K562 (cell line): ENCODE data around the gene ACTN4. TPM values are rescaled to one million over a fixed set of nuclear protein-coding genes. Genes with fewer than 3 reads are reported as not detected.
A peak's percentile ranks its signal among the peaks of the same experiment; 100 is the strongest.

Experiments
- ATF4 ChIP-seq: fragments of 450-650 bp; formaldehyde crosslinking; IDR thresholded peaks from 2 replicates; pipeline ENCODE4 v1.4.0; 2022; ENCODE audit warnings: mild to moderate bottlenecking, moderate library complexity
- BCL6 ChIP-seq: fragments of 250-450 bp; sonication (Bioruptor Pico); IDR thresholded peaks from 2 replicates; pipeline ENCODE4 v1.4.0; 2020
- BRF1 ChIP-seq: IDR thresholded peaks from 3 replicates; pipeline ENCODE4 v1.6.1; 2011; ENCODE audit warnings: borderline replicate concordance, mild to moderate bottlenecking; ENCODE audit not compliant: insufficient read length; ENCODE audit errors: extremely low read depth
- CREM ChIP-seq: IDR thresholded peaks from 2 replicates; pipeline ENCODE4 v1.6.1; 2014; ENCODE audit warnings: antibody characterized with exemption, low read depth
- DMBX1 ChIP-seq: fragments of 250-450 bp; sonication (Bioruptor Pico); IDR thresholded peaks from 2 replicates; pipeline ENCODE4 v1.8.0; 2022; ENCODE audit warnings: inconsistent platforms, mild to moderate bottlenecking, moderate library complexity, borderline replicate concordance
- FOXA3 ChIP-seq, 2 experiments: fragments of 450-650 bp in 1 of 2; sonication (generic) in 1 of 2; formaldehyde crosslinking; IDR thresholded peaks in 1 of 2; conservative IDR thresholded peaks in 1 of 2; 2 replicates each; pipeline versions ENCODE4 v1.4.0 to v1.8.0; 2020 to 2022; ENCODE audit warnings: mild to moderate bottlenecking in 2 of 2, missing genetic modification reagents in 1 of 2
- GTF2B ChIP-seq: IDR thresholded peaks from 2 replicates; pipeline ENCODE4 v1.6.1; 2011; ENCODE audit not compliant: insufficient read length; ENCODE audit errors: extremely low read depth
- GTF2E2 ChIP-seq: fragments of 200-800 bp; sonication (Bioruptor generic); IDR thresholded peaks from 2 replicates; pipeline ENCODE4 v1.6.1; 2016; ENCODE audit warnings: missing genetic modification characterization, missing compliant biosample characterization
- KLF6 ChIP-seq: fragments of 250-450 bp; sonication (Bioruptor Pico); IDR thresholded peaks from 2 replicates; pipeline ENCODE4 v1.4.0; 2020; ENCODE audit warnings: mild to moderate bottlenecking, moderate library complexity, borderline replicate concordance
- MAFF ChIP-seq: IDR thresholded peaks from 2 replicates; pipeline ENCODE4 v1.6.1; 2012; ENCODE audit warnings: low read length, improper control_type of control experiment
- MXD1 ChIP-seq: fragments of 250-450 bp; sonication (Bioruptor Pico); IDR thresholded peaks from 2 replicates; pipeline ENCODE4 v1.8.0; 2021; ENCODE audit warnings: borderline replicate concordance, mild to moderate bottlenecking, moderate library complexity; ENCODE audit not compliant: poor library complexity, severe bottlenecking
- PML ChIP-seq: IDR thresholded peaks from 2 replicates; pipeline ENCODE4 v1.6.1; 2012; ENCODE audit warnings: low read length, inconsistent platforms
- SMAD4 ChIP-seq: fragments of 250-450 bp; sonication (Bioruptor Pico); conservative IDR thresholded peaks from 2 replicates; pipeline ENCODE4 v1.8.0; 2021; ENCODE audit warnings: inconsistent platforms, mild to moderate bottlenecking, moderate library complexity
- SMARCC2 ChIP-seq: fragments of 450-650 bp; IDR thresholded peaks from 2 replicates; pipeline ENCODE4 v1.6.1; 2017; ENCODE audit warnings: antibody characterized with exemption, moderate library complexity, mild to moderate bottlenecking, low read depth
- SREBF2 ChIP-seq: sonication (generic); formaldehyde crosslinking; IDR thresholded peaks from 2 replicates; pipeline ENCODE4 v1.4.0; 2020; ENCODE audit warnings: mild to moderate bottlenecking, missing genetic modification reagents
- SRSF9 ChIP-seq: fragments of 200-400 bp; formaldehyde crosslinking; IDR thresholded peaks from 2 replicates; pipeline ENCODE4 v1.6.1; 2017; ENCODE audit warnings: low read depth, low read length, borderline replicate concordance
- TAF9B ChIP-seq: fragments of 450-650 bp; IDR thresholded peaks from 2 replicates; pipeline ENCODE4 v1.6.1; 2018; ENCODE audit warnings: mild to moderate bottlenecking; ENCODE audit not compliant: partially characterized antibody
- YY1 ChIP-seq, 3 experiments: IDR thresholded peaks; 2 replicates each; pipeline ENCODE4 v1.6.1; 2011; ENCODE audit warnings: low read length in 2 of 3, mild to moderate bottlenecking in 2 of 3, moderate library complexity in 2 of 3, borderline replicate concordance in 1 of 3, control low read depth in 1 of 3, low read depth in 1 of 3; ENCODE audit not compliant: insufficient read depth in 3 of 3, insufficient replicate concordance in 2 of 3, control insufficient read depth in 1 of 3, insufficient read length in 1 of 3; ENCODE audit errors: extremely low read depth in 1 of 3
- ZC3H4 ChIP-seq: sonication (generic); formaldehyde crosslinking; IDR thresholded peaks from 2 replicates; pipeline ENCODE4 v1.9.0; 2021; ENCODE audit warnings: missing genetic modification reagents, borderline replicate concordance
- ZKSCAN3 ChIP-seq: fragments of 250-450 bp; sonication (Bioruptor Pico); IDR thresholded peaks from 2 replicates; pipeline ENCODE4 v1.4.0; 2020
- ZNF408 ChIP-seq: fragments of 250-450 bp; sonication (Bioruptor Pico); IDR thresholded peaks from 2 replicates; pipeline ENCODE4 v1.4.0; 2020; ENCODE audit warnings: low read depth, mild to moderate bottlenecking, moderate library complexity
- ZNF639 ChIP-seq, 2 experiments: fragments of 200-800 bp in 1 of 2; sonication (Bioruptor generic) in 1 of 2; sonication (generic) in 1 of 2; formaldehyde crosslinking in 1 of 2; IDR thresholded peaks in 1 of 2; conservative IDR thresholded peaks in 1 of 2; 2 replicates each; pipeline versions ENCODE4 v1.5.0 to v1.6.1; 2016 to 2020; ENCODE audit warnings: missing compliant biosample characterization in 1 of 2, missing genetic modification characterization in 1 of 2, missing genetic modification reagents in 1 of 2
- ZNF766 ChIP-seq: fragments of 200-800 bp; sonication (Bioruptor generic); conservative IDR thresholded peaks from 2 replicates; pipeline ENCODE4 v1.6.1; 2016; ENCODE audit warnings: missing genetic modification characterization, missing compliant biosample characterization
- polyA plus RNA-seq, 8 experiments: library from polyadenylated mRNA; depleted of rRNA in 4 of 8; stranded (reverse) in 5 of 8; unstranded in 3 of 8; fragments of >200 nt; fragmentation: Nextera tagmentation in 2 of 8; fragmentation: Illumina TruSeq in 1 of 8; extraction: Ambion mirVana in 2 of 8; extraction: Trizol in 1 of 8; gene quantifications; 2 replicates each; pipeline versions ENCODE4 v1.2.1 to v1.2.3, GENCODE V29; 2011 to 2014; ENCODE audit warnings: inconsistent platforms in 1 of 8, missing spikeins in 1 of 8
- total RNA-seq, 7 experiments: library from RNA; depleted of rRNA in 6 of 7; stranded (reverse); fragments of >200 nt in 6 of 7; fragmentation: Illumina TruSeq in 2 of 7; extraction: Trizol in 2 of 7; gene quantifications; 2 replicates each; pipeline versions ENCODE4 v1.2.1 to v1.2.3, GENCODE V29; 2011 to 2021; ENCODE audit warnings: low replicate concordance in 1 of 7

The ACTN4 gene
- total and polyA plus RNA-seq, 9 of the 15 experiments (the other 6 are each of a cell fraction or from before 2014, with no cell fraction given) = 3.1 to 385 (median 125) TPM

- TF ChIP-seq ATF4 = 0 out of 2 replicates have a peak, but pooled peaks have one; percentile 19
- peak; percentile 91; the same call in 1 of the 2 replicates for TF ChIP-seq DMBX1 (CRISPR knock-in tag)
- no peak for TF ChIP-seq FOXA3 (CRISPR knock-in tag; conservative IDR thresholded peaks at IDR 0.05 in 1 of 2, IDR thresholded peaks at IDR 0.05 in 1 of 2)
- TF ChIP-seq SREBF2 (CRISPR knock-in tag) = no peak
- peak; percentile 66 for TF ChIP-seq KLF6 (CRISPR knock-in tag)
- no peak for TF ChIP-seq ZC3H4
- TF ChIP-seq MAFF = no peak
- peak; percentile 55; the same call in 1 of the 2 replicates for TF ChIP-seq SMAD4
- TF ChIP-seq PML = no peak
- no peak for TF ChIP-seq SRSF9
- TF ChIP-seq MXD1 (CRISPR knock-in tag) = no peak
- no peak for TF ChIP-seq TAF9B
- peak; percentile 68 for TF ChIP-seq ZNF766 (CRISPR knock-in tag)
- peak in 1 of 3 experiments; percentile 0 for TF ChIP-seq YY1 (IDR thresholded peaks at IDR 0.05; ENCODE audit: borderline replicate concordance in 1 of 3, control insufficient read depth in 1 of 3, extremely low read depth in 1 of 3, insufficient read depth in 3 of 3, insufficient read length in 1 of 3, insufficient replicate concordance in 2 of 3, low read depth in 1 of 3, low read length in 2 of 3)
- peak; percentile 58; the same call in 1 of the 2 replicates for TF ChIP-seq BCL6 (CRISPR knock-in tag)
- TF ChIP-seq ZNF408 (CRISPR knock-in tag) = no peak
- TF ChIP-seq GTF2B = no peak
- TF ChIP-seq ZNF639 (CRISPR knock-in tag; conservative IDR thresholded peaks at IDR 0.05 in 1 of 2, IDR thresholded peaks at IDR 0.05 in 1 of 2) = peak in 1 of 2 experiments; percentile 80; a peak in 1 of 4 replicates
- no peak for TF ChIP-seq SMARCC2
- TF ChIP-seq CREM = peak; percentile 74
- TF ChIP-seq ZKSCAN3 = no peak
- peak; percentile 81; the same call in 1 of the 2 replicates for TF ChIP-seq GTF2E2 (tag)
- no peak for TF ChIP-seq BRF1
These were observed 36.8 kb downstream of the ACTN4 start (continued) for GRCh38 chr19:38684078-38684861.
